Measurements from ENCODE around the gene DAB2.
"Not testable (repeated sequence)": the region's sequence is repeated elsewhere in the genome, so short reads cannot be mapped to it uniquely, and the experiment has no call there.

Gene DAB2

GRCh38 chr5:39417979-39418378 lies 6.8 kb downstream of the DAB2 start:
- DNase-seq: no peak

GRCh38 chr5:39415201-39415600 lies 9.6 kb downstream of the DAB2 start:
- DNase-seq: no peak

GRCh38 chr5:39414426-39414825 lies 10.4 kb downstream of the DAB2 start:
- DNase-seq: no peak

GRCh38 chr5:39413771-39414170 lies 11.0 kb downstream of the DAB2 start:
- DNase-seq: no peak

GRCh38 chr5:39412721-39413394 lies 11.9 kb downstream of the DAB2 start:
- no peak for DNase-seq

- DNase-seq: no peak
Measured at GRCh38 chr5:39411985-39412384, 12.8 kb downstream of the DAB2 start.

- no peak for DNase-seq
Measured at GRCh38 chr5:39411061-39411460, 13.7 kb downstream of the DAB2 start.

GRCh38 chr5:39409033-39409432 lies 15.7 kb downstream of the DAB2 start:
- DNase-seq: no peak

- DNase-seq: no peak
Measured at GRCh38 chr5:39405083-39405843, 19.5 kb downstream of the DAB2 start.

- DNase-seq: not testable (repeated sequence)
Measured at GRCh38 chr5:39403761-39404160, 21.0 kb downstream of the DAB2 start.

- DNase-seq: not testable (repeated sequence)
Measured at GRCh38 chr5:39402140-39402539, 22.6 kb downstream of the DAB2 start.

GRCh38 chr5:39400713-39401578 lies 23.8 kb downstream of the DAB2 start:
- DNase-seq: no peak

GRCh38 chr5:39399135-39400036 lies 25.4 kb downstream of the DAB2 start:
- no peak for DNase-seq

GRCh38 chr5:39396843-39397242 lies 27.9 kb downstream of the DAB2 start:
- no peak for DNase-seq

- DNase-seq: no peak
Measured at GRCh38 chr5:39395521-39395920, 29.3 kb downstream of the DAB2 start.

- no peak for DNase-seq
Measured at GRCh38 chr5:39394946-39395345, 29.8 kb downstream of the DAB2 start.

GRCh38 chr5:39390945-39391344 lies 33.8 kb downstream of the DAB2 start:
- no peak for DNase-seq

- no peak for DNase-seq
Measured at GRCh38 chr5:39387293-39387692, 37.5 kb downstream of the DAB2 start.

GRCh38 chr5:39384271-39384670 lies 40.5 kb downstream of the DAB2 start:
- no peak for DNase-seq

- no peak for DNase-seq
Measured at GRCh38 chr5:39381376-39381775, 43.4 kb downstream of the DAB2 start.

- no peak for DNase-seq
Measured at GRCh38 chr5:39379693-39380092, 45.1 kb downstream of the DAB2 start.

GRCh38 chr5:39377613-39378012 lies 47.2 kb downstream of the DAB2 start:
- DNase-seq: no peak
